Measurements from ENCODE around the gene LRRIQ4.

The LRRIQ4 gene

DNA sequence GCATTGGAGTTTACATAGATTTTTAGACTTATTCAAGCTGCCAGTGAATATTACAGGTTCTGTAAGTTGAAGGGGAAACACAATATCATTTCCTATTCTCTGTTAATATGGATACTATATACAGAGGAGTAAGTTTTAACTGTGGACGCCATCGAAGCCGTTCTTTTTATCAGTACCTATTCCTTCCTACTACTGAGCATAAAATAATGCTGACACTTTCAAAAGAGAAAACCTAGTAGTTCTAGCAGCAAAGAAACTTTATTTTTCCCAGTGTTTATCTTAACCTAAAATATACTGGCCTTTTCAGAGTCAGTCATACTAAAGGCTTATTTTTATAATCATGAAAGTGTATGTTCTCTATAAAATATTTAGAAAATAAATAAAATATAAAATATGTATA, 42.8 kb downstream of the LRRIQ4 start:
- no peak for DNase-seq (ENCODE audit: low read depth)

- no peak for DNase-seq (ENCODE audit: low read depth)
These were observed 45.1 kb downstream of the LRRIQ4 start for GRCh38 chr3:169857811-169858210.

DNA sequence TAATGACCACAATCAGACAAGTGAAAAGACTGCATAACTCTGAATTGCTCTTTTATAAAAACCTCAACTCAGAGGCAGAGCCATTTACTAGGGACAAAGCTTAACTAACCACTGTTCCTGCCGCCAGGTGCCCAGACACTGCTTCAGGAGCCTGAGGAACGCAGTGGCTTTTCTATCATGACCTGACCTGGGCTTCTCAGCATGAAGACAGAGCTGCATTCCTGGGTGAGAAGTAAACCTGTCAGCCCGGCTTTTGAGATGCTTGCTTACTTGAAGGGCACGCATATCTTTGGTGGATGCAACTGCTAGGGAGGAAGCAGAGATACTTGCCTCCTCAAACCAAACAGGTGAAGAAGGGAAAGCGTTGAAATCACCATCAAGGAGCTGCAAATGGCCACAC, 49.2 kb downstream of the LRRIQ4 start:
- no peak for DNase-seq (ENCODE audit: low read depth)

GRCh38 chr3:169863458-169863899, 50.8 kb downstream of the LRRIQ4 start:
- peak; percentile 35 for DNase-seq (ENCODE audit: low read depth)

DNA sequence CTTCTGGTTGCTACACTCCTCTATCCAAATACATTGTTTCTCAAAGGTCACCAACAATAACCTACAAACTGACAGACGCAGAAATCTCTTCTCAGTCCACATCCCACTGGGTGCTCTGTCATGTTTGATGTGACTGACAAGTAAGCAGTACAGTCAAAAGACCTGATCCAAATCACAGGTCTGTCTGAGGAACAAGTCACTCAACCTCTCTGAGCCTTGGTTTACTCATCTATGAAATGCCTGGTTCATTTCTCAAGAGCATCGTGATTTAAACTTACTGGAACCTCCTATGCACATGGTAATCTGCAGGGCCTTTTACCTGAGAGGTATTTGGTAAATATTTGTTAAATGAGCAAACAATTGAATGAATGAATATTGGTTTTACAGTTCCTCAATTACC, 51.6 kb downstream of the LRRIQ4 start:
- no peak for DNase-seq (ENCODE audit: low read depth)

DNA sequence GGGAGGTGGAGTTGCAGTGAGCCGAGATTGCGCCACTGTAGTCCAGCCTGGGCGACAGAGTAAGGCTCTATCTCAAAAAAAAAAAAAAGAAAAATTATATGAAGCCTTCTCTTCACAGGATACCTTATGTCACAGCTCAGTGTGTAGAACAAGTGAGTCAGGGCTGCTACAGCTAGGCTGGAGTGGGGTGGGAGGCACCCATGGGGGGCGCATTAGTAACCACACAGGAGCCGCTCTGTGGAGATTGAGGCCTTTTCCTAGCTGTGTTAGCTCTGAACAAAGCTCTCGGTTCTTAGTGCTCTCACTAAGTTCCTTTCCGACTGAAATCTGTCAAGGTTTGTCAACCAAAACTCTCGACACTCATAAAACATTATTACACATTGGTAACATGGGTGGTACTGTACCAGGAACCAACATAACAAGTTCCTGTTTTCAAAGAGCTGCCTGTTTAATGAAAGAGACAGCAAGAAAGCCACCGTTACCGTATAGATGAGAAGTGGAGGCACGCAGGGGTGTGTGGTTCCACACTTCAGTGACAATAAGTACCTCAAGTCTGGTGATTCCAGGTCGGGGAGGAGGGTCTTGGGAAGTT, 52.6 kb downstream of the LRRIQ4 start:
- DNase-seq (ENCODE audit: low read depth), result no peak

- DNase-seq (ENCODE audit: low read depth), result no peak
These were observed 55.0 kb downstream of the LRRIQ4 start for GRCh38 chr3:169867584-169868210.

- DNase-seq (ENCODE audit: low read depth), result no peak
These were observed 55.7 kb downstream of the LRRIQ4 start for GRCh38 chr3:169868369-169868768.

DNA sequence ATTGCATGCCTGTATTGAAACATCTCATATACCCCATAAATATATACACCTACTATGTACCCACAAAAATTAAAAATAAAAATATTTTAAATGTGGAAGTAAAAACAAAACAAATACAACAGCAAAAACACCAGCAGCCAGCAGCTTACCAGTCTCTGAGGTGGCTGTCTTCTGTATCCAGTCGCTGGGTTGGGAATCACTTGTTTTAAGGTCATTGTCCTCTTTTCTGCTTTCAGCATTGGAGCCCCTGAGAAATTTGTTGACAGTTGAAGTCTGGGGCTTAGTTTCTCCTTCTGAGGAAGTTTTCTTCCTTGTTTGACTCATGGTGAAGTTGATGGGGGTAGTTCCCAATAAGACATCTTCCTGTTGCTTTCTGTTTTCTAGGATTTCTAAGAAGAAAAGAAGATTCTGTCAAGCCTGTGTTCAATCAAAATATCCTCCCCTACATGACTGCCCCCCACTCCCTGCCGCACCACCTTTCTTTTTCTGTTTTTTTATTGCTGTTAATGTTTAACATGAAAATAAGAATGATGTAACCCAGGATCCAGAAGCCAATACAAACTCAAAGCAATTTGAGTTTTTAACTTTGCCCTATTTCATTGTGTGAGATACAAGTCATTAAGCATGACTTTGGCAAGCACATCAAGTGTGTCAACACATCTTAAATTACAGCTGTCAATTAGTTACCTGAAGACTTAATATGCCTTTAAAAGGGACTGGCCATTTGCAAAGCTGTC, 57.0 kb downstream of the LRRIQ4 start, which contains the start of gene LRRC31:
Gene LRRC31, minus strand, starts transcription at position 452 of the 737 bp plus-strand sequence. Its CDS starts 128 bp downstream, at position 324.
- no peak for DNase-seq (ENCODE audit: low read depth)

DNA sequence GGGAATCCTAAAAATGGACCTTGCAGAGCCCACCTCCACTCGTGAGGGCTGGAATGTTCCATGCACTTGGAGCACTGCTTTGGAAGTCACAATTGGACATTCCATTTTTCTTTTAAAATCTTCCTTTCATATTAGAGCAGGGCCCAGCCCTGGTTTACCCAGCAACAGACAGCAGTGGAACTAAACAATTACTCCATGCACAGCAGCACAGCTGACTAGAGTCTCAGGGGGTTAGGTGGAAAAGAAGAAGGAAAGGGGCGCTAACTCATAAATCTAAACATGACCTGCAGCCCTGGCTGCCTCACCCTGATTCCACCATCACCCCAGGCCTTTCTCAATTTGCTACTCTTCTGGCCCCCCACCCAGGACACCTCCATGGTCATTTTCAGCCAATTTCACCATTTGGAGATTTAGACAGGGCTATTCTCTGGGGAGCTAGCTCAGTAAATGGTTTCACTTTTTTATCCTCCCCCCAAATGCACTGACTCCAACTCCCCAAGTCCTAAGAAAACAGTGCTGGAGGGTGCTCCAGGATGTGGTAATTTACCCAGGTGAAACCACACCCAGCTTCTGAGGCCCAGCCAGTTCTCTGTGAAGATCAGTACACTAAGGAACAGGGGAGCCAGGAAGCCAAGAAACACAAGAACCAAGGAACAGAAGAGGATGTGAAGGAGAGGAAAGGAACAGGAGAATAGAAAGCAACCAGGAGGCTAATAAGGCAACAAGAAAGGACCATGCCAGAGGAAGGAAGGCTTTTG, 58.6 kb downstream of the LRRIQ4 start:
- no peak for DNase-seq (ENCODE audit: low read depth)

DNA sequence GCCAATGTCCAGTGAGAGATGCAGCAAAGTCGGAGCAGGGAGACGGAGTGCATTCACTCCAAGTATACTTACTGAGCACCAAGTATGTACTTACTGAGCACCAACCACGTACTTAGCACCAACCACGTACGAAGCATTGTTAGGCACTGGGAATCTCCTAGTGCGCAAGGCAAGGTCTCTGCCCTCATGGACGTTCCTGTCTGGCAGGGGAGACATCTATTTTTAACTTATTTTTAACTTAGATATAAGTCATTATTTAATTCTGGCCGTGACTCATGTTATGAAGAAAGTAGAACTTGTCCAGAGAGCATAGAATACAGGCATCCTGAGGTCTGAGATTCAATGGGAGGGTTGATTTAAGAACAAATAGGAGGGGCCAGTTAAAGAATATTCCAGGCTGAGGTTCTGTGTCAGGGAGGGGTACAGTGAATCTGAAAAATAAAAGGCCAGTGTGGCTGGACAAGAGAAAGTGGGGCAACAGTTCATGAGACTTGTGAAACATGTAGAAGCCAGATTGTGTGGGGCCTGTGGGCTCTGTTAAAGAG, 66.4 kb downstream of the LRRIQ4 start:
- DNase-seq (ENCODE audit: low read depth), result no peak

DNA sequence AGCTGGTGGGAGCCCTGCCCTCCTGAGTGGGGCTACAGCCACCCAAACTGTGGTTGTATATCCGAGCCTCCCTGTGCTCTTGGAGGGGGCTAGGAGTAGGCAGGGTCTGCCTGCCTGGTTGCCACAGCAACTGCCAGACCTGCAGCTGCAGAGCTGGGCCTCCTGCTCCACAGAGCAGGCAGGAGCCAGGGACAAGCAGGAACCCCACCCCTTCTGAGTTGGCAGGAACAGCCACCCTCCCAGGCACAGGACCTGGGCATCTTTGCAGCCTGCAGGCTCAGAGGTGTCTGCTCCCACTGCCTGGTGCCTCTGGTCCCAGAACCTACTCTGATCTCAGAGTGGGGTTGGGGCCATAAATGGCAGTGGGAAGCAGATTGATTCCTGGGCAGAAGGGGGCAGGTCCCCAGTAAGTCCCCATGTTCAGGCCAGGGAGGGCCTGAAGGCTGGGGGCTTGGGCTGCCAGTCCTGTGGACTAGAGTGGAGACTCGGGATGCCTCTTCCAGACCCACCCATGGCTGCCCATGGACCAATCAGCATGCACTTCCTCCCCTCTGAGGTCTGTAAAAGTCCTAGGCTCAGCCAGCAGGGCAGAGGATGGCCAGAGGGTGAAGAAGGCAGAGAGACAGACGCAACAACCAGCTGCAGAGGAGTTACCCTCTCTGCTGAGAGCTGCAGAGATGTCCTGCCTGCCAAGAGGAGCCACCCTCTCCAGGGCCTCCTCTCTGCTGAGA, 67.3 kb downstream of the LRRIQ4 start:
- DNase-seq (ENCODE audit: low read depth), result no peak

- no peak for DNase-seq (ENCODE audit: low read depth)
These were observed 68.0 kb downstream of the LRRIQ4 start for GRCh38 chr3:169880576-169881250.

GRCh38 chr3:169886671-169887070, 74.0 kb downstream of the LRRIQ4 start:
- DNase-seq (ENCODE audit: low read depth), result no peak
